Jurkat, Clone E6-1 (cell line): Measurements from ENCODE around the gene PRDM1.
"Not testable (repeated sequence)": the region's sequence is repeated elsewhere in the genome, so short reads cannot be mapped to it uniquely, and the experiment has no call there.

Experiments
- DNase-seq: peaks from one replicate; pipeline ENCODE4 v3.0.0-alpha.2; 2011; ENCODE audit warnings: low read depth, low spot score
- H3K4me3 ChIP-seq: 2 replicates; pipeline ENCODE4 v1.5.1; 2011; ENCODE audit warnings: mild to moderate bottlenecking, low read length, control low read depth, moderate library complexity

Gene PRDM1

GRCh38 chr6:106149472-106150069 is 63.4 kb downstream of the PRDM1 start:
- peak; percentile 74 for DNase-seq
- no peak overlapping the region for H3K4me3 ChIP-seq

GRCh38 chr6:106152476-106152875 is 66.3 kb downstream of the PRDM1 start:
- H3K4me3 ChIP-seq, DNase-seq: not testable (repeated sequence)

- H3K4me3 ChIP-seq = no peak overlapping the region
- no peak for DNase-seq
Measured at GRCh38 chr6:106152952-106153351, 66.8 kb downstream of the PRDM1 start.

GRCh38 chr6:106154326-106154725 is 68.2 kb downstream of the PRDM1 start:
- no peak overlapping the region for H3K4me3 ChIP-seq
- DNase-seq = no peak

GRCh38 chr6:106155219-106155830 is 69.2 kb downstream of the PRDM1 start:
- DNase-seq = no peak

GRCh38 chr6:106156413-106156812 is 70.3 kb downstream of the PRDM1 start:
- H3K4me3 ChIP-seq = no peak overlapping the region
- DNase-seq = no peak

More at GRCh38 chr6:106155219-106155830, 69.2 kb downstream of the PRDM1 start:
- H3K4me3 ChIP-seq = no peak overlapping the region

GRCh38 chr6:106156863-106157262 is 70.7 kb downstream of the PRDM1 start:
- no peak for DNase-seq
- no peak overlapping the region for H3K4me3 ChIP-seq

- DNase-seq = no peak
- H3K4me3 ChIP-seq = no peak overlapping the region
Measured at GRCh38 chr6:106158816-106159215, 72.7 kb downstream of the PRDM1 start.
